ENCODE measurements around the gene RBM22. TPM values are rescaled to one million over a fixed set of nuclear protein-coding genes. Genes with fewer than 3 reads are reported as not detected.

RBM22 gene
- total RNA-seq, 1 experiment from 2014 or later: 66.8 TPM

- peak overlapping the region; percentile 64 for H3K4me3 ChIP-seq (ENCODE audit: low read depth, low read length, poor library complexity, severe bottlenecking)
- H3K9me3 ChIP-seq (ENCODE audit: low read depth, low read length, poor library complexity, severe bottlenecking): no peaks in the 10 kb centered on the region
- H3K27me3 ChIP-seq (replicated peaks; ENCODE audit: insufficient read depth, low read depth, low read length, poor library complexity): no peaks in the 10 kb centered on the region
- peak overlapping the region; percentile 66 for H3K27ac ChIP-seq (ENCODE audit: low read depth, low read length, poor library complexity, severe bottlenecking)
- no peaks in the 10 kb centered on the region for H3K36me3 ChIP-seq (ENCODE audit: insufficient read depth, low read length, poor library complexity, severe bottlenecking)
- H3K4me1 ChIP-seq (ENCODE audit: insufficient read depth, low read length, poor library complexity, severe bottlenecking): peaks cover 12% of the 10 kb centered on the region
- peak; percentile 52 for DNase-seq (ENCODE audit: low spot score)
- ChIA-PET POLR2A (ENCODE audit: low non-redundant PET) (no interaction called here), CTCF (no interaction called here)
- intact Hi-C loops (cut with micrococcal nuclease; ENCODE audit: unreplicated experiment): loop anchor here (10.0 kb wide), 1 partner anchor 172 kb away; the partner anchor contains the start of gene IRGM
- no peak for TF ChIP-seq CTCF (conservative IDR thresholded peaks at IDR 0.05; ENCODE audit: low read depth, low read length)
- TF ChIP-seq EZH2 (IDR thresholded peaks at IDR 0.05; ENCODE audit: borderline replicate concordance, low read depth, low read length, poor library complexity, severe bottlenecking): no peak
- no TSS peak for BruUV-seq (replicated peaks)
Measured at GRCh38 chr5:150672237-150672883, 28.5 kb downstream of the RBM22 start.

GRCh38 chr5:150671509-150672236, 29.2 kb downstream of the RBM22 start:
- H3K27ac ChIP-seq (ENCODE audit: low read depth, low read length, poor library complexity, severe bottlenecking): peak overlapping the region; percentile 66
- H3K9me3 ChIP-seq (ENCODE audit: low read depth, low read length, poor library complexity, severe bottlenecking): no peaks in the 10 kb centered on the region
- CTCF ChIA-PET: no interaction called here
- intact Hi-C loops (cut with micrococcal nuclease; ENCODE audit: unreplicated experiment): loop anchor here (10.0 kb wide), 1 partner anchor 173 kb away; the partner anchor contains the start of gene IRGM
- H3K27me3 ChIP-seq (replicated peaks; ENCODE audit: insufficient read depth, low read depth, low read length, poor library complexity): no peaks in the 10 kb centered on the region
- peaks cover 12% of the 10 kb centered on the region for H3K4me1 ChIP-seq (ENCODE audit: insufficient read depth, low read length, poor library complexity, severe bottlenecking)
- H3K36me3 ChIP-seq (ENCODE audit: insufficient read depth, low read length, poor library complexity, severe bottlenecking): no peaks in the 10 kb centered on the region
- TF ChIP-seq EZH2 (IDR thresholded peaks at IDR 0.05; ENCODE audit: borderline replicate concordance, low read depth, low read length, poor library complexity, severe bottlenecking): no peak
- no peak for TF ChIP-seq CTCF (conservative IDR thresholded peaks at IDR 0.05; ENCODE audit: low read depth, low read length)
- DNase-seq (ENCODE audit: low spot score): no peak
- POLR2A ChIA-PET (ENCODE audit: low non-redundant PET): no interaction called here
- peak overlapping the region; percentile 64 for H3K4me3 ChIP-seq (ENCODE audit: low read depth, low read length, poor library complexity, severe bottlenecking)
- no TSS peak for BruUV-seq (replicated peaks)

GRCh38 chr5:150670948-150671310, 29.9 kb downstream of the RBM22 start:
- Histone ChIP-seq H3K27me3 (replicated peaks; ENCODE audit: insufficient read depth, low read depth, low read length, poor library complexity) (no peaks in the 10 kb centered on the region), H3K4me3 (ENCODE audit: low read depth, low read length, poor library complexity, severe bottlenecking) (no peak overlapping the region), H3K9me3 (ENCODE audit: low read depth, low read length, poor library complexity, severe bottlenecking) (no peaks in the 10 kb centered on the region), H3K36me3 (ENCODE audit: insufficient read depth, low read length, poor library complexity, severe bottlenecking) (no peaks in the 10 kb centered on the region), H3K27ac (ENCODE audit: low read depth, low read length, poor library complexity, severe bottlenecking) (no peak overlapping the region), H3K4me1 (ENCODE audit: insufficient read depth, low read length, poor library complexity, severe bottlenecking) (peaks cover 12% of the 10 kb centered on the region)
- intact Hi-C loops (cut with micrococcal nuclease; ENCODE audit: unreplicated experiment): loop anchor here (10.0 kb wide), 1 partner anchor 174 kb away; the partner anchor contains the start of gene IRGM
- no TSS peak for BruUV-seq (replicated peaks)
- ChIA-PET CTCF (no interaction called here), POLR2A (ENCODE audit: low non-redundant PET) (no interaction called here)
- no peak for DNase-seq (ENCODE audit: low spot score)
- TF ChIP-seq EZH2 (IDR thresholded peaks at IDR 0.05; ENCODE audit: borderline replicate concordance, low read depth, low read length, poor library complexity, severe bottlenecking) (no peak), CTCF (conservative IDR thresholded peaks at IDR 0.05; ENCODE audit: low read depth, low read length) (no peak)
